ENCODE data around the gene PPIA.

PPIA gene

GRCh38 chr7:44757739-44758138 is 38.7 kb upstream of the PPIA start:
- TF ChIP-seq GATA2 (IDR thresholded peaks at IDR 0.05; ENCODE audit: low read depth, low read length), result no peak
- no peak for TF ChIP-seq GATA3 (IDR thresholded peaks at IDR 0.05; ENCODE audit: low read depth, low read length)

GRCh38 chr7:44759246-44759645 is 37.2 kb upstream of the PPIA start:
- TF ChIP-seq GATA2 (IDR thresholded peaks at IDR 0.05; ENCODE audit: low read depth, low read length) (no peak), GATA3 (IDR thresholded peaks at IDR 0.05; ENCODE audit: low read depth, low read length) (no peak)

GRCh38 chr7:44760034-44760580 is 36.4 kb upstream of the PPIA start:
- TF ChIP-seq GATA2 (IDR thresholded peaks at IDR 0.05; ENCODE audit: low read depth, low read length) (no peak), GATA3 (IDR thresholded peaks at IDR 0.05; ENCODE audit: low read depth, low read length) (no peak)

GRCh38 chr7:44761207-44762161 is 35.0 kb upstream of the PPIA start:
- no peak for TF ChIP-seq GATA2 (IDR thresholded peaks at IDR 0.05; ENCODE audit: low read depth, low read length)
- TF ChIP-seq GATA3 (IDR thresholded peaks at IDR 0.05; ENCODE audit: low read depth, low read length), result no peak

GRCh38 chr7:44762300-44762699 is 34.2 kb upstream of the PPIA start:
- no peak for TF ChIP-seq GATA3 (IDR thresholded peaks at IDR 0.05; ENCODE audit: low read depth, low read length)
- TF ChIP-seq GATA2 (IDR thresholded peaks at IDR 0.05; ENCODE audit: low read depth, low read length), result no peak

GRCh38 chr7:44762726-44763522 is 33.6 kb upstream of the PPIA start:
- TF ChIP-seq GATA2 (IDR thresholded peaks at IDR 0.05; ENCODE audit: low read depth, low read length), result no peak
- TF ChIP-seq GATA3 (IDR thresholded peaks at IDR 0.05; ENCODE audit: low read depth, low read length), result no peak

- TF ChIP-seq GATA3 (IDR thresholded peaks at IDR 0.05; ENCODE audit: low read depth, low read length), result no peak
- no peak for TF ChIP-seq GATA2 (IDR thresholded peaks at IDR 0.05; ENCODE audit: low read depth, low read length)
Observed at GRCh38 chr7:44764081-44764480, 32.4 kb upstream of the PPIA start.

GRCh38 chr7:44764665-44765578 is 31.6 kb upstream of the PPIA start:
- no peak for TF ChIP-seq GATA3 (IDR thresholded peaks at IDR 0.05; ENCODE audit: low read depth, low read length)
- no peak for TF ChIP-seq GATA2 (IDR thresholded peaks at IDR 0.05; ENCODE audit: low read depth, low read length)

GRCh38 chr7:44765579-44766415 is 30.7 kb upstream of the PPIA start:
- TF ChIP-seq GATA2 (IDR thresholded peaks at IDR 0.05; ENCODE audit: low read depth, low read length) (no peak), GATA3 (IDR thresholded peaks at IDR 0.05; ENCODE audit: low read depth, low read length) (no peak)

- TF ChIP-seq GATA3 (IDR thresholded peaks at IDR 0.05; ENCODE audit: low read depth, low read length), result no peak
- TF ChIP-seq GATA2 (IDR thresholded peaks at IDR 0.05; ENCODE audit: low read depth, low read length), result no peak
Observed at GRCh38 chr7:44766416-44766801, 30.1 kb upstream of the PPIA start.

GRCh38 chr7:44767134-44767911 is 29.2 kb upstream of the PPIA start:
- TF ChIP-seq GATA3 (IDR thresholded peaks at IDR 0.05; ENCODE audit: low read depth, low read length) (no peak), GATA2 (IDR thresholded peaks at IDR 0.05; ENCODE audit: low read depth, low read length) (no peak)
